NCI-H345 (cell line): ENCODE data around the gene SAP30L.

Experiments used
- DNase-seq: peaks from one replicate; lab custom pipeline; 2025; lab: John Stamatoyannopoulos, UW

The SAP30L gene

GRCh38 chr5:154509784-154510555 is 64.2 kb downstream of the SAP30L start:
- no peak for DNase-seq
